Mucosa of rectum (tissue), 2 donors: ENCODE measurements around the gene CD164.

ENCODE experiments used
- H3K27ac ChIP-seq, 2 donors: one replicate each; pipeline ENCODE4 v1.7.0; 2013; ENCODE audit warnings: inconsistent platforms in 2 of 2, low read depth in 2 of 2, low read length in 2 of 2
- H3K27me3 ChIP-seq, 2 donors: one replicate each; pipeline ENCODE4 v1.7.0; 2013; ENCODE audit warnings: low read length in 2 of 2; ENCODE audit not compliant: control insufficient read depth in 2 of 2, insufficient read depth in 2 of 2
- H3K36me3 ChIP-seq, 2 donors: one replicate each; pipeline ENCODE4 v1.7.0; 2013; ENCODE audit warnings: low read length in 2 of 2; ENCODE audit not compliant: control insufficient read depth in 2 of 2, insufficient read depth in 2 of 2
- H3K4me1 ChIP-seq, 2 donors: one replicate each; pipeline ENCODE4 v1.7.0; 2013; ENCODE audit warnings: low read length in 2 of 2, mild to moderate bottlenecking in 1 of 2; ENCODE audit not compliant: control insufficient read depth in 2 of 2, insufficient read depth in 2 of 2
- H3K4me3 ChIP-seq, 2 donors: one replicate each; pipeline ENCODE4 v1.7.0; 2013; ENCODE audit warnings: low read length in 2 of 2
- H3K9ac ChIP-seq, 2 donors: one replicate each; pipeline ENCODE4 v1.7.0; 2013; ENCODE audit warnings: low read length in 2 of 2, low read depth in 1 of 2, mild to moderate bottlenecking in 1 of 2
- H3K9me3 ChIP-seq, 2 donors: one replicate each; pipeline ENCODE4 v1.7.0; 2013; ENCODE audit warnings: low read length in 2 of 2; ENCODE audit not compliant: control insufficient read depth in 2 of 2
- donor health status: healthy.
- donor health status: Normal muscosa, but diverticular disease.

CD164 gene

DNA sequence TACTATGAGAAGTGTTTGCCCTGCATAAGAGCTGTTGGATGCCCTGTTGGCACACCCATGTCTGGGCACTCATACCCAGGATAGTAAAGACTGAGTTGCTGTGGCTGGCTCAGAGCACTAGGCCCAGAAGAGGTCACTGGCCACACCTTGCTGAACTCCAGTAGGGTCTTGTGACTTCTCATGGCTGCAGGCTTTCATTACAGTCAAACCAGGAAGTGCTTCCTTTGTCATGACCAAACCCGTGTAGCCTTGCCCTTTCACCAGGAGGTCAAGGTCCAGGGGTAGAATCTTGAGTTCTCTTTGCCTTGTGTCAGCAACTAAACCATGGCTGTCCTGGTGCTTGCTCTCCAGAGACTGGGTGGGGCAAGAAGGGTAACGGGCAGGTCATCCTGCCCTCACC lies 49.5 kb downstream of the CD164 start:
- Histone ChIP-seq H3K9ac (no peak overlapping the region), H3K36me3 (no peaks in the 10 kb centered on the region), H3K4me3 (peak overlapping the region in 1 of 2 donors; percentile 22), H3K27me3 (no peaks in the 10 kb centered on the region), H3K4me1 (peaks cover 14 to 45% of the 10 kb centered on the region in 2 donors), H3K27ac (peak overlapping the region; percentile 61 to 71), H3K9me3 (no peaks in the 10 kb centered on the region)

DNA sequence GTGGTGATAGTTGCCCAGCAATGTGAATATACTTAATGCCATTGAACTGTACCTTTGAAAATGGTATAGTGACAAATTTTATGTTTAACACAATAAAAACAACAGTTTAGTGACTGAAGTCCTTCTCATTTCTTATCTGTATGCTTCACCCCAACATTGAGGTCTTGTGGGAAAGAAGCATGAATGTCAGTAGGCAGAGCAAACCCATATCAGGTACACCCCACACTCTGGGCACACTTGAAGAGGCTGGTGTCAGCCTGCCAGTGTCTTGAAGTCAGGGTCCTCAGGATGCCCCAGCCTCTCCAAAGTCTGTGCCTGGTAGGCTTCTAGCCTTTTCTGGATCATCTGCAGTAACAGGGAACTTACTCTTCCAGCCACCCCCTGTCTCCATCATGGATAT lies 51.2 kb downstream of the CD164 start:
- no peaks in the 10 kb centered on the region for H3K27me3 ChIP-seq
- H3K27ac ChIP-seq, result no peak overlapping the region
- no peak overlapping the region for H3K4me3 ChIP-seq
- H3K4me1 ChIP-seq, result peaks cover 4 to 30% of the 10 kb centered on the region in 2 donors
- no peak overlapping the region for H3K9ac ChIP-seq
- no peaks in the 10 kb centered on the region for H3K9me3 ChIP-seq
- H3K36me3 ChIP-seq, result no peaks in the 10 kb centered on the region

DNA sequence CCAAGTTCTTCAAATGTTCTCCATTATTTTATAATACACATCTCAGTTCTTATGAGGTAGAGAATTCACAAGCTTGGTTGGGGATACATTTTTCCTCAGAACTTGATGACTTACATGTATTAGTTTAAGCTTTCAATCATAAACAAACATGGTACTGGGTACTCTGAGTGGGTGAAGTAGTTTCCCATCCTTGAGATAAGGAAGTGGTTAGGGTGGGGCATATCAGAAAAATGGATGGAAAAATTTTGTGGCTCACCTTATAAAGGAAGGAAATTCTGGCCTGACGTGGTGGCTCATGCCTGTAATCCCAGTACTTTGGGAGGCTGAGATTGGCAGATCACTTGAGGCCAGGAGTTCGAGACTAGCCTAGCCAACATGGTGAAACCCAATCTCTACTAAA lies 52.0 kb downstream of the CD164 start:
- Histone ChIP-seq H3K9ac (no peak overlapping the region), H3K4me3 (no peak overlapping the region), H3K27ac (no peak overlapping the region), H3K27me3 (no peaks in the 10 kb centered on the region), H3K36me3 (no peaks in the 10 kb centered on the region), H3K4me1 (peaks cover 0 to 25% of the 10 kb centered on the region in 2 donors), H3K9me3 (no peaks in the 10 kb centered on the region)

DNA sequence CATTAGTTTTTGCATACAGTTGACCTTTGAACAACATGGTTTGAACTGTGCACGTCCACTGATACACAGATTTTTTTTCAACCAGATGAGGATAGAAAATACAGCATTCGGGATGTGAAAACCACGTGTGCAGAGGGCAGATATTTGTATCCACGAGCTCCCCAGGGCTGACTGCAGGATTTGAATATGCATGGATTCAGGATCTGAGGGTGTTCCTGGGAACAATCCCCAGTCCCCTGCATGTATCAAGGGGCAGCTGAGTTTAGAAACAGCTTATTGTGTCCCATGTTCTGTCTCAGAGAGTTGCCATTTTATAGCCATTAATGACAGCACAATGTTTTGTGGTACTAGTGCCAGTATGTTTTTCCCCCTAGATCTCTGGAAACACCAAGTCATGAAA lies 53.6 kb downstream of the CD164 start:
- Histone ChIP-seq H3K36me3 (no peaks in the 10 kb centered on the region), H3K9ac (no peak overlapping the region), H3K4me3 (no peak overlapping the region), H3K27me3 (no peaks in the 10 kb centered on the region), H3K9me3 (no peaks in the 10 kb centered on the region), H3K4me1 (peaks cover 0 to 15% of the 10 kb centered on the region in 2 donors), H3K27ac (no peak overlapping the region)

DNA sequence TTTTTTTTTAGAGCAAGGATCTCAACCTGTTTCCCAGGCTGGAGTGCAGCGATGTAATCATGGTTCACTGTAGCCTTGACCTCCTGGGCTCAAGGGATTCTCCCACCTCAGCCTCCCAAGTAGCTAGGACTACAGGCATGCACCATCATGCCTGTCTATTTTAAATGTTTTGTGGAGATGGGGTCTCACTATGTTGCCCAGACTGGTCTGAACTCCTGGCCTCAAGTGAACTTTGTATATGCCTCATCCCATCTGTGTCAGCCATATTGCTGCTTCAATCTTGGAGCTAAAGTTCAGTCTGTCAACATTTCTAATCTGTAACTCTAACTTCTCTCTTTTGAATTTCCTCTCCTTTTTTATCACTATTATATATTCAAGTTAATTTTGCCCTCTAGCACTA lies 54.3 kb downstream of the CD164 start:
- Histone ChIP-seq H3K4me3 (no peak overlapping the region), H3K4me1 (peaks cover 0 to 10% of the 10 kb centered on the region in 2 donors), H3K27me3 (no peaks in the 10 kb centered on the region), H3K27ac (no peak overlapping the region), H3K36me3 (no peaks in the 10 kb centered on the region), H3K9ac (no peak overlapping the region), H3K9me3 (no peaks in the 10 kb centered on the region)

DNA sequence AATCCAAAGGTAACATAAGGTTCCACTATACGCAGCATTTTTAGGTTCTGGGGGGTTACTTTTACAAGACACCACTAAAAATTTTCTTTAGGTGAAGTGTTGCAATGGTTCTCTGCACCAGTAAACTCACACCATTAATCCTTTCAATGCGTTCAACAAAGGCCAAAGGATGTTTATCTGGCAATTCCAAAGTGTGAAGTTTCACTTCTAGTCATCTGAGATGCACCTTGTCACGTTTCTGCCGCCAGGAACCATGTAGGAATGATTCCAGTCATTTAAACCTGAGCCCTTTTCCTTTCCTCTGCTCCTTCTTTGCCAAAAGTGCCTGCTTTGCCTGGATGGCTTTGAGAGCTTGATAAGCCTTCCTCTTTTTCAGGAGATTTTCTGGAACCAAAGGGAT lies 54.8 kb downstream of the CD164 start:
- Histone ChIP-seq H3K4me3 (no peak overlapping the region), H3K27me3 (no peaks in the 10 kb centered on the region), H3K9ac (no peak overlapping the region), H3K4me1 (peaks cover 0 to 6% of the 10 kb centered on the region in 2 donors), H3K36me3 (no peaks in the 10 kb centered on the region), H3K27ac (no peak overlapping the region), H3K9me3 (no peaks in the 10 kb centered on the region)

DNA sequence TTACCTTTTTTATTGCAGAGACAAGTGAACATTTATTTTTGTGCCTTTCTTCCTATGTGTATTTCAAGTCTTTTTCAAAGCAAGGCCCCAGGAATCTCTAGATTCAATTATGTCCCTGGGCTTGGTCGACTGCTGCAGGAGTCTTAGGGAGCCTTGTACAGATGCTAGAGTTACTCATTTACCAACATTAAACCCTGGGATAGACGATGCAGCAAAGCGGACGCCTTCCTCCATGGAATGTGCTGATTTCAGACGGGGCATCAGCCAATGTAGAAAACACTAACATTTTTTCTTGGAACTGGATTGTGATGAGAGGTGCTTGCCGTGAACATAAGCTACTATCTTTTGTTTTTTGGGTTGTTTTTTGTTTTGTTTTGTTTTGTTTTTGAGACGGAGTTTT lies 55.9 kb downstream of the CD164 start:
- Histone ChIP-seq H3K9me3 (no peaks in the 10 kb centered on the region), H3K36me3 (no peaks in the 10 kb centered on the region), H3K4me3 (no peak overlapping the region), H3K9ac (no peak overlapping the region), H3K27me3 (no peaks in the 10 kb centered on the region), H3K27ac (no peak overlapping the region), H3K4me1 (no peaks in the 10 kb centered on the region)

DNA sequence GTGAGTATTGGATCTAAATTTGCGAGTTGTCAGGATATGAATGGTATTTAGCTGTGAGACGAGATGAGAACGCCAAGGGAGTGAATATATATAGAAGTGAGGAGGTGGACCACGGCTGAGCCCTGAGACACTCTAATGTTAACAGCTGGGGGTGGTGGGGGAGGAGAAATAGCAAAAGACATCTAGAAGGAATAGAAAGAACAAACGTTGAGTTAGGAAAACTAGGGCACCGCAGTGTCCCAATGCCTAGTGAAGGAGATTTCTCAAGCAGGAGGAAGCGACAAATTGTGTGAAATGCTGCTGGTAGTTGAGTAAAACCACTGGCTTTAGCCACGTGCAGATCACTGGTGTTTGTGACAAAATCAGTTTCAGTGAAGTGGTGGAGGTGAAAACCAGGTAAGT lies 56.9 kb downstream of the CD164 start:
- H3K27ac ChIP-seq, result no peak overlapping the region
- H3K36me3 ChIP-seq, result no peaks in the 10 kb centered on the region
- H3K9me3 ChIP-seq, result no peaks in the 10 kb centered on the region
- H3K4me1 ChIP-seq, result peaks cover 0 to 1% of the 10 kb centered on the region in 2 donors
- no peaks in the 10 kb centered on the region for H3K27me3 ChIP-seq
- H3K9ac ChIP-seq, result no peak overlapping the region
- H3K4me3 ChIP-seq, result no peak overlapping the region

DNA sequence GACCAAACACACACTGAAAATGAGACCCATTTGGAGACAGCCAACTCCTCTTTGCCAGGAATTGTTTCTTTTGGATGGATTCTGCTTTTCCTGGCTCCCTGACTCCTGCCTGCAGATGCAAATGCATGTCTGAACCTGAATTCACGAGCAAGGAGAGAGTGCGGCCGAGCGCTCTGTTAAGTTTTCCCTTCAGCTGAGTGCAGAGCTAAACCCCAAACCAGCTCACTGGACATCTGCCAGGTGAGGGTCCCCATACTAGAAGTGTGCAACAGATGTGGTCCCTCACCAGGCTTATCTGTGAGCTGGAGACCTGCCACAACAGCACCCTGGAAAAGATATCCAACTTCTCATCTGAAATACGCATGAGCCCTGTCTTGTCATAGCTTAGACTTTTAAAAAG lies 59.0 kb downstream of the CD164 start:
- H3K9me3 ChIP-seq, result no peaks in the 10 kb centered on the region
- H3K36me3 ChIP-seq, result no peaks in the 10 kb centered on the region
- no peak overlapping the region for H3K9ac ChIP-seq
- H3K27ac ChIP-seq, result no peak overlapping the region
- H3K27me3 ChIP-seq, result no peaks in the 10 kb centered on the region
- no peak overlapping the region for H3K4me3 ChIP-seq
- peaks cover 15 to 20% of the 10 kb centered on the region in 2 donors for H3K4me1 ChIP-seq

DNA sequence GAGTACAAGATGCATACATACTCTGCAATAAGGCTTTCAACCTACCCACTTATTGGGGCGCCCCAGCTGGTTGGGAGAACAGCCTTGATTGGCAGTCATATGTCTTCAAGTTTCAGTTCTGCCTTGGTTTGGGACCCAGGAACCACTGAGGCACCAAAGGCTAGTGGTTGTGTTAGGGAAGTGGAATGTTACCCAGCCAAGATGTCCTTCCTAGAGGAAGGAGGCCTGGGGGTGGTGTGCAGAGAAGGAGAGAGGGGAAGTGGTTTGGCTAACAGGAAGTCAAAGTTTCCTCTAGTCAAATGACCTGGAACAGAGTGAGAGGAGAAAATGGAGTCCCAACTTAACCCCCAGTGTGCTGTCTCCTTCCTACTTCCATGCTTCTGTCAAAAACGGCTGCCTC lies 59.4 kb downstream of the CD164 start:
- no peak overlapping the region for H3K9ac ChIP-seq
- no peaks in the 10 kb centered on the region for H3K27me3 ChIP-seq
- H3K9me3 ChIP-seq, result no peaks in the 10 kb centered on the region
- no peaks in the 10 kb centered on the region for H3K36me3 ChIP-seq
- no peak overlapping the region for H3K4me3 ChIP-seq
- no peak overlapping the region for H3K27ac ChIP-seq
- H3K4me1 ChIP-seq, result peaks cover 15 to 23% of the 10 kb centered on the region in 2 donors

DNA sequence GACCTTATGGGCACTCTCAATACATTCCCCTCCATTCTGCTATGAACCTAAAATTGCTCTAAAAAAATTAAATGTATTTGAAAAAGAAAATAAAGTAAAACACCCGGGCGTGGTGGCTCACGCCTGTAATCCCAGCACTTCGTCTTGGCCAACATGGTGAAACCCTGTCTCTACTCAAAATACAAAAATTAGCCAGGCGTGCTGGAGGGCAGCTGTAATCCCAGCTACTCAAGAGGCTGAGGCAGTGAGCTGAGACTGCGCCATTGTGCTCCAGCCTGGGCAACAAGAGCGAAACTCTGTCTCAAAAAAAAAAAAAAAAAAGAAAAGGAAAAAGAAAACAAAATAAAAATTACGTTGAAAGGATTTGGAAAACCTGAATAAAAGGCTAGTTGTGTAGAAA lies 60.5 kb downstream of the CD164 start:
- H3K27me3 ChIP-seq, result no peaks in the 10 kb centered on the region
- no peak overlapping the region for H3K27ac ChIP-seq

More for the DNA sequence above, 60.5 kb downstream of the CD164 start:
- Histone ChIP-seq H3K9me3 (no peaks in the 10 kb centered on the region), H3K4me3 (no peak overlapping the region), H3K4me1 (peaks cover 17 to 33% of the 10 kb centered on the region in 2 donors), H3K9ac (no peak overlapping the region), H3K36me3 (no peaks in the 10 kb centered on the region)
